Measurements from ENCODE around the gene TBCE.

The TBCE gene

DNA sequence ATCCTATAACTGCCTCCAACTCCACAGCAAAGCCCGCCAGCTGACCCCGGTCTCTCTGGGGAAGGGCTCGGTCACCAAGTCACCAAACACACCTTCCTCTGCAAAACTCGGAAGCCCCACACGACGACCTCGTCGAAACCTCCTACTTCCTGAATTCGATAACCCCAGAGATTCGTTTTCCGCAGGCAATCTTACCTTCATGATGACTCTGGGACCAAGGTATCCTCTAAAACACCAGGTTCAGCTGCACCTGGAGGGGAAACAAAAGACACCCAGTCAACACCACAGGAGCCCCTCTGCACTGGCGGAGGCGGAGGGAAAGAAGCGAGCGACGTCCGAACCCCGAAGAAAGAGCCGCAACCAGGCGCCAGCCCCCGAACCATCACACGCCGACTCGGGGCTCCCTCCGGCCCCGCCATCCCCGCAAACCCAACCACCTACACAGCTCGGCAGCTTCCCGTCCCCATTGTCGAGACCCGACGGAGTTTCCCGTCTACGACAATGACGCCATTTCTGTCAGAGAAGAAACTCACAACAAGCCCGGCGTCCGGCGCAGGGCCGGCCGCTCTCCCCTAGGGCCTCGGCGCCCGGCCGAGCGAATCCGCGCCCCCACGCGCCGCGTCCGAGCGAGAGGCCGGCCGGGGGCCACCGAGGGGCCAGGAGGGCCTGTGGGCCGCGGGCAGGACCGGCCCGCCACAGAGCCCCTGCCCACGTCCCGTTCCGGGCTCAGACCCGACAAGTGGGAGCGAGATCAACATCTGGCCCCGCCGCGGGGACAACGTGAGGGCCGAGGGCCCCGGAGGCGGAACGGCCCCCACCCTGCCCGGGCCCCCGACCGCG lies 40.3 kb upstream of the TBCE start:
- TF ChIP-seq, protein P1, sequence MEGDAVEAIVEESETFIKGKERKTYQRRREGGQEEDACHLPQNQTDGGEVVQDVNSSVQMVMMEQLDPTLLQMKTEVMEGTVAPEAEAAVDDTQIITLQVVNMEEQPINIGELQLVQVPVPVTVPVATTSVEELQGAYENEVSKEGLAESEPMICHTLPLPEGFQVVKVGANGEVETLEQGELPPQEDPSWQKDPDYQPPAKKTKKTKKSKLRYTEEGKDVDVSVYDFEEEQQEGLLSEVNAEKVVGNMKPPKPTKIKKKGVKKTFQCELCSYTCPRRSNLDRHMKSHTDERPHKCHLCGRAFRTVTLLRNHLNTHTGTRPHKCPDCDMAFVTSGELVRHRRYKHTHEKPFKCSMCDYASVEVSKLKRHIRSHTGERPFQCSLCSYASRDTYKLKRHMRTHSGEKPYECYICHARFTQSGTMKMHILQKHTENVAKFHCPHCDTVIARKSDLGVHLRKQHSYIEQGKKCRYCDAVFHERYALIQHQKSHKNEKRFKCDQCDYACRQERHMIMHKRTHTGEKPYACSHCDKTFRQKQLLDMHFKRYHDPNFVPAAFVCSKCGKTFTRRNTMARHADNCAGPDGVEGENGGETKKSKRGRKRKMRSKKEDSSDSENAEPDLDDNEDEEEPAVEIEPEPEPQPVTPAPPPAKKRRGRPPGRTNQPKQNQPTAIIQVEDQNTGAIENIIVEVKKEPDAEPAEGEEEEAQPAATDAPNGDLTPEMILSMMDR (conservative IDR thresholded peaks at IDR 0.05; ENCODE audit: control insufficient read depth, insufficient read depth, low read depth, low read length): no peak
- DNase-seq (ENCODE audit: low read depth): no peak
- peak overlapping the region; percentile 87 for H3K4me3 ChIP-seq (ENCODE audit: control insufficient read depth, low read depth, low read length)

DNA sequence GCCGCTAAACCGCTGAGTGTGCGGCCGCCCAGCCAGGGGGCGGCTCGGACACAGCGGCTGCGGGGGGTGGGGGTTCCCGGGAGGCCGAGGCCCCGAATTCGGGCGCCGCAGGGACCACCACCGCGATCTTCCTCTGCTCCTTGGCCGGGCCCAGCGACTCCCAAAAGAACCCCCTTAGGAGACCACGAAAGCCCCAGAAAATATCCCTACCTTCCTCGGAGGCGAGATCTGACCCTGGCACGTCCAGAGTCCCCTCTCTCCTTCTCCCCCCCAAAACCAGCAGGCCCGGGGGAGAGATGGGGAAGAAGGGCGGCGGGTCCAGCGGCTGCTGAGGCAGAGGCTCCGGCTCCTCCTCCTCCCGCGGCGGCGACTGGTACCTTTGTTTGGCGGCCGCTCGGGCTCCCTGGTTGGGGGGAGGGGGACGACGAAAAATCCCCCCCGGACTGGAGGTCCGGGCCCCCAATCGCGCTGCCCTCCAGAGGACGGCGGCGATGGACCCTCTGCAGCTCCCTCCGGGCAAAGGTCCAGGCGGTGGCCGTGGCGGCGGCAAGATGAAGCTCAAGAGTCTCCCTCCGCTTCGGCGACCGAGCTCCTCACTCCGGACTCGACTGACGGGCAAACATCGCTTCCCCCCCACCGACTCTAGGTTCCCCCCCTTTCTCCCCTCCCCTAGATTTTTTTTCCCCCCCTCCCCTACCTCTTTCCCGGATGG lies 39.5 kb upstream of the TBCE start, which contains the start of gene ARID4B:
ARID4B (minus strand) TSS at position 621 of the 712 bp plus-strand sequence. CDS start 1,260 bp downstream, outside the sequence.
- peak within 1 kb of the TSS; percentile 87 for H3K4me3 ChIP-seq (ENCODE audit: control insufficient read depth, low read depth, low read length)
- TF ChIP-seq, protein P1 (conservative IDR thresholded peaks at IDR 0.05; ENCODE audit: control insufficient read depth, insufficient read depth, low read depth, low read length): no peak
- DNase-seq (ENCODE audit: low read depth): no peak

GRCh38 chr1:235328271-235329138 lies 38.7 kb upstream of the TBCE start, which contains the start of gene GGPS1:
GGPS1 (plus strand) TSS chr1:235328570; CDS start chr1:235335265, 6,695 bp downstream.
- H3K4me3 ChIP-seq (ENCODE audit: control insufficient read depth, low read depth, low read length): peak within 1 kb of the TSS; percentile 87
- TF ChIP-seq, protein P1 (conservative IDR thresholded peaks at IDR 0.05; ENCODE audit: control insufficient read depth, insufficient read depth, low read depth, low read length): peak; percentile 12

DNA sequence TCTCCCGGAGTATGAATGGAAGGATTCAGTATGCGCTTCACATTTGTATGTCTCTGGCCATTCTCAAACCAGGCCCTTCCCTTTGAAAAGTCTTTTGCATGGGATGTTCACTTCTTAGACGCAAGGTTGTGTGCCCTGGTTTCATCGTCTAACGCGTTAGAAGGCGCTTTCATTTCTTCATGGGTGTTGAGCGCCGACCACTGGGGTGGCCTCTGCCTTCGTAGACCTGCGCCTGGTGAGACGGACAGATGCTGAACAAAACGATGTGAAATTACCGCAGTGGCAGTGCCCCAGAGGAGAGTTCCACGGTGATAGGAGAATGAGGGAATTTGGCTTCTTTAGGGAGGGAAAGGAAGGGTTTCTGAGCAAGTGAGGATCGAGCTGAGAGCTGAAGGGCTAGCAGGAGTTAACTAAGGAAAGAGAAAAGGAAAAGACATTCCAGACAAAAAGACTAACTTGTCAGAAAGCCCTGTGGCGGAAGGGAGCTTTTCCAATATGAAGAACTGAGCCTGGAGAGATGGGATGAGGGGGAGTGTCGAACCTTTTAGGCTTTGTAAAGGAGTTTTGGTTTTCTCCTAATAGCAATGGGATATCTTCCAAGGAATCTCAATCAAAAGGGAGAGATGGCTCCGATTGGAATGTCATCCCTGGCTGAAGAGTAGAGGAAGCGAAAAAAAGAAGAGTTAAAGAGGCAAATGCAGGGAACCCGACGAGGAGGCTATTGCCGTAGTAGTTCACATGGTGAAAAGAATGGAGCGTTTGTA lies 37.9 kb upstream of the TBCE start:
- H3K4me3 ChIP-seq (ENCODE audit: control insufficient read depth, low read depth, low read length): peak overlapping the region; percentile 86
- peak; percentile 56 for DNase-seq (ENCODE audit: low read depth)

More at GRCh38 chr1:235328271-235329138, 38.7 kb upstream of the TBCE start, which contains the start of gene GGPS1:
- peak; percentile 100 for DNase-seq (ENCODE audit: low read depth)

DNA sequence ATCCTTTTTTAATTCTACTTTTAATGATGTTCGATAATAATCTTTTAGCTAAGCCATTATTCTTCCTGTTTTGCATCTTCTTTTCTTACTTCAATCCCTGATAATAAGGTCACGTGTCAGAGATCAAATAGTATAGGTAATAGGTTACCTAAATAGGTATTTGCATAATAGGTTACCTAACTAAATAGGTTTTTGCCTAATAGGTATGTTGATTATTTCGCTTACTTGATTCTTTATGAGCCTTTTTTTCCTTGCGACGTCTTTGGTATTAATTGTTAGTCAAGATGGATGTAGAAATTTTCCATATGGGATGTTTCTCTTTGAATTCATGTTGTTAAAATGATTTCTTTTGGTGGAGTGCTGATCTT lies 36.3 kb upstream of the TBCE start:
- DNase-seq (ENCODE audit: low read depth): no peak
- peak overlapping the region; percentile 39 for H3K4me3 ChIP-seq (ENCODE audit: control insufficient read depth, low read depth, low read length)
- TF ChIP-seq, protein P1 (conservative IDR thresholded peaks at IDR 0.05; ENCODE audit: control insufficient read depth, insufficient read depth, low read depth, low read length): no peak

More for the DNA sequence above, 37.9 kb upstream of the TBCE start:
- TF ChIP-seq, protein P1 (conservative IDR thresholded peaks at IDR 0.05; ENCODE audit: control insufficient read depth, insufficient read depth, low read depth, low read length): no peak

Measured in fibroblast of mammary gland (primary cell).